Measurements from ENCODE around the gene LYRM1. TPM values are rescaled to one million over a fixed set of nuclear protein-coding genes. Genes with fewer than 3 reads are reported as not detected.
A peak's percentile ranks its signal among the peaks of the same experiment; 100 is the strongest.

The LYRM1 gene
- total and polyA plus RNA-seq, 2 of the 4 experiments (the other 2 are of a cell fraction): 19.0 to 35.0 TPM

- ChIA-PET POLR2A (ENCODE audit: unreplicated experiment) (interaction anchor here (0.5 kb wide), 1 partner anchor 902 kb away, joined by 3 read pairs; no protein-coding TSS in a partner anchor), CTCF (no interaction called here)
- Histone ChIP-seq H3K27me3 (ENCODE audit: control insufficient read depth, insufficient read depth, low read length) (no peaks in the 10 kb centered on the region), H3K18ac (ENCODE audit: low read depth, low read length) (no peak overlapping the region), H4K5ac (ENCODE audit: low read depth, low read length) (no peak overlapping the region), H4K91ac (ENCODE audit: insufficient read depth, low read depth, low read length) (no peak overlapping the region), H2AK5ac (ENCODE audit: low read depth, low read length) (no peak overlapping the region), H3K4ac (ENCODE audit: low read depth, low read length) (no peak overlapping the region), H3K14ac (replicated peaks; ENCODE audit: low read depth, low read length) (no peak overlapping the region; the same call in 1 of the 2 replicates), H3K9me3 (ENCODE audit: control insufficient read depth, insufficient read depth, low read length) (no peaks in the 10 kb centered on the region), H3K79me1 (ENCODE audit: low read depth in 1 of 2, low read length in 2 of 2) (peaks cover 35 to 72% of the 10 kb centered on the region in 2 experiments), H4K8ac (ENCODE audit: low read depth in 2 of 2, low read length in 2 of 2) (no peak overlapping the region), H2BK120ac (ENCODE audit: low read depth, low read length) (no peak overlapping the region), H3K27ac (ENCODE audit: insufficient read depth, low read length) (no peak overlapping the region), H3K4me1 (ENCODE audit: control insufficient read depth, insufficient read depth, low read length) (peaks cover 11% of the 10 kb centered on the region), H2BK5ac (ENCODE audit: low read depth, low read length, poor library complexity, severe bottlenecking) (no peak overlapping the region), H3K9ac (ENCODE audit: low read depth, low read length) (no peak overlapping the region), H2AK9ac (replicated peaks; ENCODE audit: low read depth, low read length, poor library complexity) (peak overlapping the region; percentile 79), H3K9me1 (ENCODE audit: insufficient read depth, low read length) (peaks cover 26% of the 10 kb centered on the region), H2AFZ (replicated peaks; ENCODE audit: low read length, poor library complexity) (no peak overlapping the region), H2BK20ac (ENCODE audit: low read depth, low read length) (no peak overlapping the region), H3K4me3 (ENCODE audit: insufficient read depth, low read depth, low read length) (no peak overlapping the region), H3K23ac (ENCODE audit: low read depth, low read length) (no peak overlapping the region), H4K20me1 (ENCODE audit: insufficient read depth, low read length) (0 out of 2 replicates have a peak, but pooled peaks cover 2% of the 10 kb centered on the region), H3K56ac (ENCODE audit: extremely low read depth, insufficient read depth, low read length) (no peak overlapping the region), H3K36me3 (ENCODE audit: control insufficient read depth, insufficient read depth, low read length) (peaks cover 22% of the 10 kb centered on the region), H2BK15ac (ENCODE audit: low read depth, low read length) (no peak overlapping the region), H3K4me2 (ENCODE audit: low read depth, low read length) (no peak overlapping the region)
- DNase-seq (no peak), ATAC-seq (ENCODE audit: low read depth) (no peak)
- intact Hi-C loops (cut with micrococcal nuclease): no loop called here
- dilution Hi-C loops (cut with HindIII; ENCODE audit: low sequenced_read_pairs, unreplicated experiment): no loop called here
- WGBS, 2 experiments (ENCODE audit: extremely low coverage in 2 of 2, insufficient read length in 1 of 2): 94% methylated on average over 10 of the region's 21 CpGs; no CpG with 5 or more reads in 1 of the 2 experiments
- in situ Hi-C loops (cut with MboI; ENCODE audit: low sequenced_read_pairs): no loop called here
- BruUV-seq (replicated peaks): no TSS peak
- TF ChIP-seq RFX5 (IDR thresholded peaks at IDR 0.05; ENCODE audit: low read depth, low read length) (no peak), RAD21 (IDR thresholded peaks at IDR 0.05; ENCODE audit: low read length) (no peak), USF2 (IDR thresholded peaks at IDR 0.05; ENCODE audit: low read depth, low read length) (no peak), MAZ (IDR thresholded peaks at IDR 0.05; ENCODE audit: borderline replicate concordance, low read depth, low read length) (no peak), NFE2L2 (IDR thresholded peaks at IDR 0.05; ENCODE audit: low read depth, low read length) (no peak), POLR2A (IDR thresholded peaks at IDR 0.05; ENCODE audit: low read depth, low read length) (no peak), CTCF (conservative IDR thresholded peaks at IDR 0.05; ENCODE audit: low read depth, low read length) (no peak)
Measured at GRCh38 chr16:20862162-20862960, 38.2 kb upstream of the LYRM1 start.

All from IMR-90 (cell line).